SU-DHL-6 (cell line): ENCODE results near the gene KRT12.

Source experiments
- H2AFZ ChIP-seq: fragments of 200-600 bp; sonication (generic); 2 replicates; pipeline ENCODE4 v1.6.1; 2014; ENCODE audit warnings: low read depth, mild to moderate bottlenecking, moderate library complexity, mixed read lengths, antibody characterized with exemption, low read length; ENCODE audit not compliant: severe bottlenecking
- H3F3A ChIP-seq: fragments of 200-600 bp; shearing (Covaris generic); 2 replicates; pipeline ENCODE4 v1.6.0; 2016; ENCODE audit warnings: antibody characterized with exemption, mild to moderate bottlenecking; ENCODE audit not compliant: insufficient read depth
- H3K27ac ChIP-seq: fragments of 200-600 bp; sonication (generic); 2 replicates; pipeline ENCODE4 v1.5.1; 2016; ENCODE audit warnings: low read depth, mild to moderate bottlenecking, low read length, moderate library complexity, mixed read lengths
- H3K27me3 ChIP-seq: fragments of 200-600 bp; sonication (generic), shearing (Covaris generic); 2 replicates; pipeline ENCODE4 v1.6.0; 2014; ENCODE audit warnings: mild to moderate bottlenecking, low read length
- H3K36me3 ChIP-seq: fragments of 200-600 bp; sonication (generic); 2 replicates; pipeline ENCODE4 v1.6.1; 2014; ENCODE audit warnings: mild to moderate bottlenecking, low read length, mixed read lengths
- H3K4me2 ChIP-seq: fragments of 300-600, 200-600 bp; shearing (Covaris generic), sonication (generic); 2 replicates; pipeline ENCODE4 v1.6.0; 2014; ENCODE audit warnings: low read length, low read depth, mild to moderate bottlenecking; ENCODE audit not compliant: poor library complexity, severe bottlenecking
- H3K4me3 ChIP-seq: fragments of 200-600 bp; sonication (generic); 2 replicates; pipeline ENCODE4 v1.5.1; 2014; ENCODE audit warnings: antibody characterized with exemption, low read length, mild to moderate bottlenecking, mixed read lengths; ENCODE audit not compliant: insufficient read depth, poor library complexity, severe bottlenecking
- H3K79me2 ChIP-seq: fragments of 200-600 bp; sonication (generic); 2 replicates; pipeline ENCODE4 v1.6.1; 2014; ENCODE audit warnings: mild to moderate bottlenecking, low read length, moderate library complexity; ENCODE audit not compliant: insufficient read depth
- H3K9ac ChIP-seq: fragments of 200-600 bp; sonication (generic); 2 replicates; pipeline ENCODE4 v1.7.0; 2014; ENCODE audit warnings: mild to moderate bottlenecking, low read length
- H3K9me2 ChIP-seq: fragments of 200-600 bp; sonication (generic); replicated peaks from 2 replicates; pipeline ENCODE4 v1.6.1; 2014; ENCODE audit warnings: low read length; ENCODE audit not compliant: insufficient read depth
- H3K9me3 ChIP-seq: fragments of 200-600 bp; sonication (generic); 2 replicates; pipeline ENCODE4 v1.6.1; 2014; ENCODE audit warnings: low read length, mixed read lengths; ENCODE audit not compliant: insufficient read depth
- H4K20me1 ChIP-seq: fragments of 200-600 bp; sonication (generic); 2 replicates; pipeline ENCODE4 v1.6.1; 2014; ENCODE audit warnings: low read depth, mild to moderate bottlenecking, antibody characterized with exemption, low read length, moderate library complexity, mixed read lengths
- CTCF ChIP-seq: fragments of 200-600 bp; sonication (generic); IDR thresholded peaks from one replicate; pipeline ENCODE4 v1.5.1; 2017; ENCODE audit warnings: antibody characterized with exemption, mild to moderate bottlenecking, low read length, moderate library complexity; ENCODE audit not compliant: insufficient read depth, poor library complexity, severe bottlenecking
- EZH2phosphoT487 ChIP-seq: fragments of 200-600 bp; sonication (generic), shearing (Covaris generic); conservative IDR thresholded peaks from 2 replicates; pipeline ENCODE4 v1.6.1; 2018; ENCODE audit warnings: mild to moderate bottlenecking, antibody characterized with exemption, low read length, moderate library complexity, mixed read lengths

KRT12 gene

DNA sequence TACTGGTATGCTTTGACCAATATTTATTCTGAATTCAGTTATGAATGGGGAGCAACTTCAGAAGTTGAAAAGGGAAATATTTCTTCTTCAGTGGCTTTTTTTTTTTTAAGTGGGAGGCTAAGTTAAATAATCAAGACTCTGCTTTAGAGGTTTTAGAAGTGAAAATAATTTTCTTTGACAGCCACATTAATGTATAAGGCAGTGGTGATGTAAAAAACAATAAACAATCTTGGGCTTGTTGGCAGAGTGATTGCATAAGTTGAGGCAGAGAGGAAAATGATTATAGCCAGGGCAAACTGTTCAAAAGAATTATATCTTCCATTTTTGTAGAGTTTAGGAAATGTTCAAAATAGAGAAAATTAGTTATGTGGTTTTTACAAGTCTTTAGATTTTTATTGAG lies 5.4 kb upstream of the KRT12 start:
- Histone ChIP-seq H3K27me3 (no peaks in the 10 kb centered on the region), H3K27ac (no peak overlapping the region), H3K9me2 (no peaks in the 10 kb centered on the region)

DNA sequence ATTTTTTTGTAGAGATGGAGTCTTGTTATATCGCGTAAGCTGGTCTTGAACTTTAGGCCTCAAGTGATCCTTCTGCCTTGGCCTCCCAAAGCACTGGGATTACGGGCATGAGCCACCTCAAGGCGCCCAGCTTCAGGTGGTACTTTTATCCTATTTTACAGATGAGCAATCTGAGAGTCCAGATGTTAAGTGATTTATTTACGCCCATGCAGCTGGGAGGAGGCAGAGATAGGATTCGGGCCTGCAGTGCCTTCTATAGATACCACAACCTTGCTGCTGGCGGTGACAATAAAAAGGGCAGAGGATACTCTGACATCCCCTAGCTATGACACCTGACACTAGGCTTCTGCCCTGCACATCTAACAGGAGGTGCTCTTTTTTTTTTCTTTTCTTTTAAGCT lies 4.3 kb upstream of the KRT12 start:
- H3K9ac ChIP-seq: no peak overlapping the region
- no peaks in the 10 kb centered on the region for H3K9me3 ChIP-seq
- H3K36me3 ChIP-seq: no peaks in the 10 kb centered on the region
- H4K20me1 ChIP-seq: no peaks in the 10 kb centered on the region
- no peak overlapping the region for H3K27ac ChIP-seq
- H3F3A ChIP-seq: no peaks in the 10 kb centered on the region
- no peaks in the 10 kb centered on the region for H3K9me2 ChIP-seq
- no peaks in the 10 kb centered on the region for H3K27me3 ChIP-seq
- H3K79me2 ChIP-seq: no peaks in the 10 kb centered on the region
- no peak overlapping the region for H3K4me3 ChIP-seq
- no peak overlapping the region for H3K4me2 ChIP-seq
- no peak overlapping the region for H2AFZ ChIP-seq
- TF ChIP-seq CTCF: no peak
- no peak for TF ChIP-seq EZH2phosphoT487

More for the DNA sequence above, 5.4 kb upstream of the KRT12 start:
- Histone ChIP-seq H2AFZ (no peak overlapping the region), H3K79me2 (no peaks in the 10 kb centered on the region), H3K4me2 (no peak overlapping the region), H3K9me3 (no peaks in the 10 kb centered on the region), H3K36me3 (no peaks in the 10 kb centered on the region), H3K4me3 (no peak overlapping the region), H4K20me1 (no peaks in the 10 kb centered on the region), H3F3A (no peaks in the 10 kb centered on the region), H3K9ac (no peak overlapping the region)
- no peak for TF ChIP-seq EZH2phosphoT487
- no peak for TF ChIP-seq CTCF

- Histone ChIP-seq H3K9me3 (no peaks in the 10 kb centered on the region), H3F3A (no peaks in the 10 kb centered on the region), H3K79me2 (no peaks in the 10 kb centered on the region), H2AFZ (no peak overlapping the region), H3K36me3 (no peaks in the 10 kb centered on the region), H3K9me2 (no peaks in the 10 kb centered on the region), H3K4me3 (no peak overlapping the region), H3K27me3 (no peaks in the 10 kb centered on the region), H3K27ac (no peak overlapping the region), H4K20me1 (no peaks in the 10 kb centered on the region), H3K9ac (no peak overlapping the region), H3K4me2 (no peak overlapping the region)
- TF ChIP-seq EZH2phosphoT487 (no peak), CTCF (no peak)
These were observed 3.1 kb upstream of the KRT12 start for GRCh38 chr17:40870136-40870535.
